Right atrium auricular region (tissue), 2 donors: Measurements from ENCODE around the gene KRTAP4-6. TPM values are rescaled to one million over a fixed set of nuclear protein-coding genes. Genes with fewer than 3 reads are reported as not detected.

Source experiments
- DNase-seq: peaks from one replicate; pipeline ENCODE4 v3.0.0-alpha.2; 2019; ENCODE audit warnings: low spot score
- H3K27ac ChIP-seq, 2 donors: fragments of 200-600 bp; sonication (generic); 1 replicate in 1 of 2; 2 replicates in 1 of 2; pipeline ENCODE4 v1.5.1; 2016 to 2019
- H3K27me3 ChIP-seq, 2 donors: fragments of 200-600 bp; sonication (generic); one replicate each; pipeline versions ENCODE4 v1.5.1 to v1.6.0; 2017 to 2019
- H3K36me3 ChIP-seq: fragments of 200-600 bp; sonication (generic); one replicate; pipeline ENCODE4 v1.5.1; 2016
- H3K4me1 ChIP-seq, 2 donors: fragments of 200-600 bp; sonication (generic); one replicate each; pipeline versions ENCODE4 v1.5.1 to v1.6.0; 2017 to 2019
- H3K4me3 ChIP-seq, 2 donors: fragments of 200-600 bp; sonication (generic); 1 replicate in 1 of 2; 2 replicates in 1 of 2; pipeline ENCODE4 v1.5.1; 2017 to 2019; ENCODE audit warnings: mild to moderate bottlenecking in 1 of 2, moderate library complexity in 1 of 2
- H3K9me3 ChIP-seq, 2 donors: fragments of 200-600 bp; sonication (generic); one replicate each; pipeline ENCODE4 v1.5.1; 2019
- CTCF ChIP-seq, 2 donors: fragments of 200-600 bp; sonication (generic); IDR thresholded peaks; one replicate each; pipeline ENCODE4 v1.5.1; 2019; ENCODE audit warnings: antibody characterized with exemption in 2 of 2
- total RNA-seq, 2 donors: library from RNA; depleted of rRNA; stranded (reverse); fragments of >200 nt; gene quantifications; one replicate each; pipeline ENCODE4 v1.1.0, GENCODE V29; 2016

The KRTAP4-6 gene
- total RNA-seq, 2 donors from 2014 or later = not detected

GRCh38 chr17:41178341-41178740, 38.0 kb upstream of the KRTAP4-6 start:
- no peaks in the 10 kb centered on the region for H3K9me3 ChIP-seq
- H3K4me1 ChIP-seq = no peaks in the 10 kb centered on the region
- no peak overlapping the region for H3K27ac ChIP-seq
- no peak overlapping the region for H3K4me3 ChIP-seq
- H3K27me3 ChIP-seq = no peaks in the 10 kb centered on the region
- H3K36me3 ChIP-seq = no peaks in the 10 kb centered on the region
- TF ChIP-seq CTCF (IDR thresholded peaks at IDR 0.05) = no peak
- no peak for DNase-seq

- H3K27ac ChIP-seq = no peak within 1 kb of the TSS
- no peak within 1 kb of the TSS for H3K4me3 ChIP-seq
- no peaks in the 10 kb centered on the region for H3K27me3 ChIP-seq
- H3K4me1 ChIP-seq = no peaks in the 10 kb centered on the region
- no peak for DNase-seq
- no peak for TF ChIP-seq CTCF (IDR thresholded peaks at IDR 0.05)
- H3K36me3 ChIP-seq = no peaks in the 10 kb centered on the region
- no peaks in the 10 kb centered on the region for H3K9me3 ChIP-seq
These were observed 37.5 kb upstream of the KRTAP4-6 start, which contains the start of gene KRTAP4-2 for GRCh38 chr17:41177727-41178271. Gene KRTAP4-2 (minus strand): TSS chr17:41178221. CDS start chr17:41178164, 57 bp downstream.

GRCh38 chr17:41176744-41177387, 36.5 kb upstream of the KRTAP4-6 start:
- Histone ChIP-seq H3K9me3 (no peaks in the 10 kb centered on the region), H3K4me3 (no peak overlapping the region), H3K27ac (no peak overlapping the region), H3K4me1 (no peaks in the 10 kb centered on the region), H3K36me3 (no peaks in the 10 kb centered on the region), H3K27me3 (no peaks in the 10 kb centered on the region)
- no peak for TF ChIP-seq CTCF (IDR thresholded peaks at IDR 0.05)
- DNase-seq = no peak

DNA sequence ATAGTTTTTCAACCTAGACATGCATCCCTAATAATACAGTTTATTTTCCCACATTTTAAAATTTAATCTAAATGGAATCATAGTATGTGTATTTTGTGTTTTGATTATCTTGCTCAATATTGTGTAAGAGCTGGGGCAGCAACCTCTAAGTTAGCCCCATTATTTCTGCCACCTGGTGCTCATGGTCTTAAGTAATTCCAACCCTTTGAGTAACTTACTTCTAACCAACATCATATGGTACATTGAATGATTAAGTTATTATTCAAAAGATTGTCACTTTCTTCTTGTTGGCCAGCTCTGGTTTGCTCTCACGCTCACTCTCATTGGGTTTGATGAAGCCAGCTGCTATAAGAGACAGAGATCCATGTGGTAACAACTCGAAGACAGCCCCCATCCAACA, 31.5 kb upstream of the KRTAP4-6 start:
- H3K27ac ChIP-seq = no peak overlapping the region
- H3K27me3 ChIP-seq = no peaks in the 10 kb centered on the region
- H3K36me3 ChIP-seq = no peaks in the 10 kb centered on the region
- H3K4me3 ChIP-seq = no peak overlapping the region
- no peak for TF ChIP-seq CTCF (IDR thresholded peaks at IDR 0.05)
- no peak for DNase-seq
- no peaks in the 10 kb centered on the region for H3K9me3 ChIP-seq
- no peaks in the 10 kb centered on the region for H3K4me1 ChIP-seq

- H3K36me3 ChIP-seq = no peaks in the 10 kb centered on the region
- no peak within 1 kb of the TSS for H3K4me3 ChIP-seq
- no peak for DNase-seq
- no peak within 1 kb of the TSS for H3K27ac ChIP-seq
- H3K27me3 ChIP-seq = no peaks in the 10 kb centered on the region
- no peaks in the 10 kb centered on the region for H3K9me3 ChIP-seq
- H3K4me1 ChIP-seq = no peaks in the 10 kb centered on the region
- no peak for TF ChIP-seq CTCF (IDR thresholded peaks at IDR 0.05)
These were observed 27.8 kb upstream of the KRTAP4-6 start, which contains the start of gene KRTAP4-3 for GRCh38 chr17:41168121-41168520. Gene KRTAP4-3 (minus strand): TSS chr17:41168221. CDS start chr17:41168172, 49 bp downstream.
